GM23248 (cell line): Measurements from ENCODE around the gene RBBP5. TPM values are rescaled to one million over a fixed set of nuclear protein-coding genes. Genes with fewer than 3 reads are reported as not detected.

Source experiments
- DNase-seq: peaks from one replicate; pipeline ENCODE4 v3.0.0-alpha.2; 2015
- H2AFZ ChIP-seq: fragments of 200-600 bp; sonication (generic); 2 replicates; pipeline ENCODE4 v1.6.1; 2016; ENCODE audit warnings: antibody characterized with exemption
- H3F3A ChIP-seq: fragments of 200-600 bp; sonication (generic); 2 replicates; pipeline ENCODE4 v1.6.1; 2016; ENCODE audit warnings: mild to moderate bottlenecking, antibody characterized with exemption, mixed run types; ENCODE audit not compliant: insufficient read depth
- H3K27ac ChIP-seq: fragments of 200-600 bp; sonication (generic); 2 replicates; pipeline ENCODE4 v1.5.1; 2016; ENCODE audit warnings: mild to moderate bottlenecking
- H3K27me3 ChIP-seq: fragments of 200-600 bp; sonication (generic); replicated peaks from 2 replicates; pipeline ENCODE4 v1.6.1; 2016; ENCODE audit warnings: mild to moderate bottlenecking; ENCODE audit not compliant: insufficient read depth
- H3K36me3 ChIP-seq: fragments of 200-600 bp; sonication (generic); 2 replicates; pipeline ENCODE4 v1.6.1; 2016; ENCODE audit warnings: low read depth, mild to moderate bottlenecking
- H3K4me1 ChIP-seq: fragments of 200-600 bp; sonication (generic); 2 replicates; pipeline ENCODE4 v1.6.1; 2016; ENCODE audit warnings: mild to moderate bottlenecking; ENCODE audit not compliant: insufficient read depth
- H3K4me2 ChIP-seq: fragments of 200-600 bp; sonication (generic); one replicate; pipeline ENCODE4 v1.6.1; 2016; ENCODE audit warnings: mild to moderate bottlenecking; ENCODE audit not compliant: unreplicated experiment
- H3K4me3 ChIP-seq: fragments of 200-600 bp; sonication (generic); 2 replicates; pipeline ENCODE4 v1.5.1; 2016; ENCODE audit warnings: mild to moderate bottlenecking
- H3K79me2 ChIP-seq: fragments of 200-600 bp; sonication (generic); 2 replicates; pipeline ENCODE4 v1.6.1; 2016; ENCODE audit warnings: mild to moderate bottlenecking; ENCODE audit not compliant: insufficient read depth
- H3K9ac ChIP-seq: fragments of 200-600 bp; sonication (generic); 2 replicates; pipeline ENCODE4 v1.6.1; 2016; ENCODE audit warnings: mild to moderate bottlenecking
- H3K9me2 ChIP-seq: fragments of 200-600 bp; sonication (generic); 2 replicates; pipeline ENCODE4 v1.6.1; 2016; ENCODE audit warnings: mixed run types, mild to moderate bottlenecking, moderate library complexity; ENCODE audit not compliant: insufficient read depth
- H3K9me3 ChIP-seq: fragments of 200-600 bp; sonication (generic); one replicate; pipeline ENCODE4 v1.6.1; 2017; ENCODE audit warnings: low read depth
- H4K20me1 ChIP-seq: fragments of 200-600 bp; sonication (generic); 2 replicates; pipeline ENCODE4 v1.6.0; 2016; ENCODE audit not compliant: insufficient read depth
- EZH2 ChIP-seq: fragments of 200-600 bp; sonication (generic); IDR thresholded peaks from 2 replicates; pipeline ENCODE4 v1.6.1; 2018; ENCODE audit warnings: antibody characterized with exemption, mild to moderate bottlenecking; ENCODE audit not compliant: insufficient read depth, poor library complexity, severe bottlenecking
- EZH2phosphoT487 ChIP-seq: fragments of 200-600 bp; sonication (generic); IDR thresholded peaks from 2 replicates; pipeline ENCODE4 v1.6.1; 2018; ENCODE audit warnings: antibody characterized with exemption, moderate library complexity, mild to moderate bottlenecking, low read depth; ENCODE audit not compliant: insufficient read depth
- WGBS, 2 experiments: methylation state at CpG; one replicate each; pipeline ENCODE4 v1.1.6; 2015 to 2017; ENCODE audit warnings: low lambda C conversion rate in 2 of 2, low coverage in 1 of 2; ENCODE audit errors: missing lambda C conversion rate in 2 of 2; 5-methylcytosine and 5-hydroxymethylcytosine counted together
- in situ Hi-C: fragments of 300-500 bp; cut with MboI; formaldehyde crosslinking; loops from 2 replicates; pipeline ENCODE4 v1.15.0; 2020
- polyA plus RNA-seq: library from polyadenylated mRNA; unstranded; fragments of >200 nt; fragmentation: Nextera tagmentation; extraction: Ambion mirVana; gene quantifications from 2 replicates; pipeline ENCODE4 v1.2.1, GENCODE V29; 2016
- total RNA-seq: library from RNA; depleted of rRNA; stranded (reverse); fragments of >200 nt; shearing (Covaris generic); gene quantifications from 2 replicates; pipeline ENCODE4 v1.2.3, GENCODE V29; 2014; rRNA removed

Gene RBBP5
- total and polyA plus RNA-seq, 2 experiments from 2014 or later, result 13.6 to 14.3 TPM

DNA sequence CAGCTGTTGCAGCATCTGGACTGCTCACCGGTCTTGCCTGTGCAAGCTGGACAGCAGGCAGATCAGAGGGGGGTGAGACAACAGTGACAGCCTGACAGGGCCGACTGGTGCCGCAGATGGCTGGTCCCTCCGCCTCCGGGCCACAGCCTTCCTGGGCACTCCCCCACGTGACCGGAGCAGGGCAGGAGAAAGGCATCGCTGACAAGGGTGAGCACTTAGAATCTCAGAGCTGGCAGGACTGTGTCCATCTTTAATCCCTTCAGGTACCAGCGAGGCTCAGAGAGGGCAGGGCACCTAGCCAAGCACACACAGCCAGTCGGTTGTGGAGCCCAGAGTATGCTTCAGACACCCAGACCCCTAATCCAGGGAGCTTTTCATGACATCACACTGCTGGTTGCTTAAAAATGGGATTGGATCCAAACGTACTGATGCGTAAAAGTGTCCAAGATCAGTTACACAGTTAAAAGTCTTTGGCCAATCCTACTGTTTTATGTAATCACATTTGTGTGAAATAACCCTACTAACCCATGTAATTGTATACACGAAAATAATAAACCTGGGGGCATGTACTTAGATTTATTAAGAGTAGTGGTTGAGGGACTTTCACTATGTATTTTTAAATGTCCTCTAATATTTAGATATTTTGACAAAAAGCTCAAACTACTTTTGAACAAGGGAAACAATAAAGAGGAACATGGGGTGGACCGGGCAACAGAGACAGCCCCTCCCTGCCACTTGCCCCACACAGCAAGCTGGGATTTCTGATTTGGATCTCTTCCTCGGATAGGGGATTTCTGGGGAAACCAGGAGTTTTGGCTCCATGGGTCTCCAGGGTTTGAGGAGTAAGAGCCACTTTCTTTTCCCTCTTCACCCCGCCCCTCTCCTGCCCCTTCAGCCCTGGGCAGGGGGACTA is 79.5 kb downstream of the RBBP5 start:
- no peak overlapping the region for H3K4me2 ChIP-seq
- H4K20me1 ChIP-seq, result no peaks in the 10 kb centered on the region
- H3K79me2 ChIP-seq, result no peaks in the 10 kb centered on the region
- no peaks in the 10 kb centered on the region for H3K9me2 ChIP-seq
- H3K9me3 ChIP-seq, result no peaks in the 10 kb centered on the region
- in situ Hi-C loops, result no loop called here
- peaks cover 95% of the 10 kb centered on the region for H3K27me3 ChIP-seq
- no peak overlapping the region for H3K27ac ChIP-seq
- TF ChIP-seq EZH2, result peak; percentile 8
- no peak for TF ChIP-seq EZH2phosphoT487
- no peaks in the 10 kb centered on the region for H3K36me3 ChIP-seq
- H2AFZ ChIP-seq, result no peak overlapping the region
- H3K9ac ChIP-seq, result no peak overlapping the region
- DNase-seq, result no peak
- 43 to 55% methylated on average over 15 to 16 of the region's 16 CpGs for WGBS, 2 experiments
- no peak overlapping the region for H3K4me3 ChIP-seq
- no peaks in the 10 kb centered on the region for H3K4me1 ChIP-seq
- H3F3A ChIP-seq, result no peaks in the 10 kb centered on the region

DNA sequence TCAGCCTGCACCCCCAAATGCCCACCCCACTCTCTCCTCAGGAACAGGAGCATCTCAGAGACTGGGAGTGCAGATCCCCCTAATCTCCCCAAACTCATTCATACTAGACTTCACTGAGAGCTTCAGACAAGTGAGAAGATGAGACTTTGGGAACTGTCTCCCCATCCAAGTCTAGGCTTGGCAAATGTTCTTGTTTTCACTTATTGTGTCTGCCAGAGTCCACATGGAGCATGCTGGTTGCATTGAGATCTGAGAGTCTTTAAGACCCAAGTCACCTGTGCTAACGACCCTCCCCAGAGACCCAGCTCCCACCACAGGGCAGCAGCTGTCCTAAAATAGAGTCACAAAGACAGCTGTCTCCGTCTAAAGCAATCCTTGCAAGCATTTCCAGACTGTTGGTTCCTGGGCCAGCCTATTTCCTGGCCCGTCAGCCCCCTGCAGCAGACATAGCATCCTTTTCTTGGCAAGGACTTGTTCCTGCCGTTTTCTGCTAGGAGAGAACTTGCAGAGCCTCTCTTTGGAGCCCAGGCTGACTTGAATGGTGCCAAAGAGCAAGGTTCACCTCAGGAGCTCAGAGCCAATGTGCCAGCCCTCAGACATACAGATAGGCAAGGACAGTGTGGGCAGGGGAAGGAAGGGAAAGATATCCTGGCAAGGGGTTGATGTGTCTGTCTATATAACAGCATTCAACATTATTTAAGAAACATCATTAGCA is 80.6 kb downstream of the RBBP5 start:
- Histone ChIP-seq H4K20me1 (no peaks in the 10 kb centered on the region), H3K4me1 (no peaks in the 10 kb centered on the region), H3F3A (no peaks in the 10 kb centered on the region), H2AFZ (no peak overlapping the region), H3K4me3 (no peak overlapping the region), H3K79me2 (no peaks in the 10 kb centered on the region), H3K9me3 (no peaks in the 10 kb centered on the region), H3K36me3 (no peaks in the 10 kb centered on the region), H3K9ac (no peak overlapping the region), H3K27me3 (peaks cover 87% of the 10 kb centered on the region), H3K9me2 (no peaks in the 10 kb centered on the region), H3K4me2 (no peak overlapping the region), H3K27ac (no peak overlapping the region)
- WGBS, 2 experiments, result 21 to 22% methylated on average over 4 of the region's 4 CpGs
- in situ Hi-C loops, result no loop called here
- TF ChIP-seq EZH2phosphoT487 (no peak), EZH2 (no peak)
- no peak for DNase-seq

DNA sequence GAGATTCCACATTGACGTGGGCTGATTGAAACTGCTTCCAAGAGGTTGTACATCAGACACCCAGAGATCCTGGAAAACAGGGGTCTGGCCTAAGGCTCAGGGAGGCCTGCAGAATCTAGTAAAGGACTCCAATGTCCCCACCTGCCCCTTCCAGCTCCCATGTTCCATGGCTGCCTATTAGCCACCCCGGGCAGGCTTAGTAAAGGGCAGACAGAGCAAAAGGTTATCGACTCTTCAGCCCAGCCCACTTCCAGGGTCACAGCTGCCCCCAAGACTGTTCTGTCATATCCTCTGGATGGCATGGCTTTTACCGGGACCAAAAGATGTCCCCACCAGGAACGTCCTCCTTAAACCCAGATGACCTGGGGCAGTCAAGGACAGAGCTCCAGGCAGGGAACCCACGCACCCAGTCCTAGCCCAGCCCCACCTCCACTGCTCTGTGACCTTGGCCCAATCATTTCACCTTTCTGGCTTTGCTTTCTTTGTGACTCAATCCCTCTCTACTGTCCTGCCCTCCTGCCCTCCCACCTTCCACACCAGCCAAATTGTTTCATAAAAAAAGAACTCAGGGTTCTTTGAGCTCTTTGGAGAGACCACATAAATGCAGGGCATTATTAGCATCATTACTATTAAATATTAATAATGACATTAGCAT is 83.5 kb downstream of the RBBP5 start:
- in situ Hi-C loops, result no loop called here
- H3K27ac ChIP-seq, result no peak overlapping the region
- TF ChIP-seq EZH2 (no peak), EZH2phosphoT487 (no peak)
- H3K9me2 ChIP-seq, result no peaks in the 10 kb centered on the region
- H3K36me3 ChIP-seq, result no peaks in the 10 kb centered on the region
- no peaks in the 10 kb centered on the region for H3F3A ChIP-seq
- no peak overlapping the region for H3K4me3 ChIP-seq
- no peaks in the 10 kb centered on the region for H4K20me1 ChIP-seq
- peaks cover 63% of the 10 kb centered on the region for H3K27me3 ChIP-seq
- H3K4me1 ChIP-seq, result no peaks in the 10 kb centered on the region
- H2AFZ ChIP-seq, result no peak overlapping the region
- H3K79me2 ChIP-seq, result no peaks in the 10 kb centered on the region
- DNase-seq, result no peak
- H3K4me2 ChIP-seq, result no peak overlapping the region
- WGBS, 2 experiments, result 64% methylated on average over 6 of the region's 6 CpGs
- no peak overlapping the region for H3K9ac ChIP-seq
- no peaks in the 10 kb centered on the region for H3K9me3 ChIP-seq

DNA sequence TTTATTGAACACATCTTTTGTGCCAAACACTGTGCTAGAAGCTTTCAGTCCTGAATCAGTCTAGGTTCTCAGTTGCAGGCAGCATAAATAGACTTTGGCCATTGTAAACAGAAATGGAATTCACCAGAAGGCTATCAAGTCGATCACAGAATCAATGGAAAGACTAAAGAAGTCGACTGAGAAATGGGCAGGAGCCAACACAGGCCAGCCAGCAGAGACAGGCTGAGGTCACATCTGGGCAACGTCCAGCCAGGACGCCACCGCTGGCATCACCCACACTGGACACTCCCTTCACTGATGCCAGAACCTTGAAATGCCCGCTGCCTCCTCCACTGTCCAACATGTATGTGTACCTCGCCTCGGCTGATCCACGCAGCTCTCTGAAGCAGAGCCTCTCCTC is 84.2 kb downstream of the RBBP5 start:
- no peak overlapping the region for H2AFZ ChIP-seq
- no peaks in the 10 kb centered on the region for H3K4me1 ChIP-seq
- H3K4me2 ChIP-seq, result no peak overlapping the region
- H3K79me2 ChIP-seq, result no peaks in the 10 kb centered on the region
- H3K27ac ChIP-seq, result no peak overlapping the region
- no peak overlapping the region for H3K9ac ChIP-seq
- no peaks in the 10 kb centered on the region for H3K9me3 ChIP-seq
- no peaks in the 10 kb centered on the region for H3K9me2 ChIP-seq
- TF ChIP-seq EZH2phosphoT487 (no peak), EZH2 (no peak)
- peaks cover 58% of the 10 kb centered on the region for H3K27me3 ChIP-seq
- H3F3A ChIP-seq, result no peaks in the 10 kb centered on the region
- in situ Hi-C loops, result no loop called here
- 56 to 61% methylated on average over 9 of the region's 9 CpGs for WGBS, 2 experiments
- no peak overlapping the region for H3K4me3 ChIP-seq
- H4K20me1 ChIP-seq, result no peaks in the 10 kb centered on the region
- DNase-seq, result no peak
- H3K36me3 ChIP-seq, result no peaks in the 10 kb centered on the region

Other genes starting within 250 kb of the RBBP5 start
- not detected in 2 replicates for gene CNTN2, start 78.8 kb downstream of the RBBP5 start, total RNA-seq
- gene CNTN2, start 78.8 kb downstream of the RBBP5 start, polyA plus RNA-seq, result not detected in 2 replicates
- gene TMEM81, start 37.5 kb downstream of the RBBP5 start, total RNA-seq, result 0.51 and 2.2 TPM in 2 replicates
- 0.75 and 0.95 TPM in 2 replicates for gene TMEM81, start 37.5 kb downstream of the RBBP5 start, polyA plus RNA-seq
- gene DSTYK, start 89.7 kb upstream of the RBBP5 start, total RNA-seq, result 11.3 and 12.1 TPM in 2 replicates
- gene DSTYK, start 89.7 kb upstream of the RBBP5 start, polyA plus RNA-seq, result 9.8 and 10.6 TPM in 2 replicates
- 1.7 and 2.7 TPM in 2 replicates for gene TMCC2, start 106.0 kb upstream of the RBBP5 start, total RNA-seq
- 0.39 and 0.63 TPM in 2 replicates for gene TMCC2, start 106.0 kb upstream of the RBBP5 start, polyA plus RNA-seq
- gene NUAK2, start 199.8 kb upstream of the RBBP5 start, total RNA-seq, result 3.0 and 4.4 TPM in 2 replicates
- gene NUAK2, start 199.8 kb upstream of the RBBP5 start, polyA plus RNA-seq, result 3.7 and 3.8 TPM in 2 replicates
- gene KLHDC8A, start 234.9 kb upstream of the RBBP5 start, total RNA-seq, result not detected in 2 replicates
- 0.08 TPM in 1 of 2 replicates, not detected in the other for gene KLHDC8A, start 234.9 kb upstream of the RBBP5 start, polyA plus RNA-seq